GM18907 (cell line): Measurements from ENCODE around the gene LIPI.
A peak's percentile ranks its signal among the peaks of the same experiment; 100 is the strongest.
"Not testable (repeated sequence)": the region's sequence is repeated elsewhere in the genome, so short reads cannot be mapped to it uniquely, and the experiment has no call there.

ENCODE experiments used
- ATAC-seq: cut with Tn5 transposase; IDR thresholded peaks from one replicate; pipeline ENCODE4 v1.9.1; 2021; ENCODE audit warnings: mild to moderate bottlenecking, moderate library complexity; ENCODE audit not compliant: unreplicated experiment

The LIPI gene

GRCh38 chr21:14120091-14120734 lies 90.5 kb downstream of the LIPI start:
- ATAC-seq, result no peak

GRCh38 chr21:14119038-14119437 lies 91.7 kb downstream of the LIPI start:
- no peak for ATAC-seq

GRCh38 chr21:14116080-14116481 lies 94.7 kb downstream of the LIPI start:
- ATAC-seq, result peak; percentile 85

GRCh38 chr21:14115646-14116045 lies 95.1 kb downstream of the LIPI start:
- no peak for ATAC-seq

- ATAC-seq, result no peak
These were observed 96.5 kb downstream of the LIPI start for GRCh38 chr21:14114251-14114650.

GRCh38 chr21:14104564-14104963 lies 106.2 kb downstream of the LIPI start:
- ATAC-seq, result not testable (repeated sequence)

GRCh38 chr21:14099570-14099969 lies 111.2 kb downstream of the LIPI start:
- no peak for ATAC-seq

GRCh38 chr21:14097881-14098499 lies 112.8 kb downstream of the LIPI start:
- no peak for ATAC-seq

GRCh38 chr21:14096577-14096976 lies 114.2 kb downstream of the LIPI start:
- no peak for ATAC-seq

- no peak for ATAC-seq
These were observed 114.6 kb downstream of the LIPI start for GRCh38 chr21:14096172-14096571.

- no peak for ATAC-seq
These were observed 115.7 kb downstream of the LIPI start for GRCh38 chr21:14095056-14095455.

- ATAC-seq, result no peak
These were observed 117.8 kb downstream of the LIPI start for GRCh38 chr21:14092834-14093560.

GRCh38 chr21:14090184-14090583 lies 120.6 kb downstream of the LIPI start:
- not testable (repeated sequence) for ATAC-seq

GRCh38 chr21:14088391-14088790 lies 122.4 kb downstream of the LIPI start:
- ATAC-seq, result no peak

GRCh38 chr21:14086553-14086952 lies 124.2 kb downstream of the LIPI start:
- peak; percentile 64 for ATAC-seq

- no peak for ATAC-seq
These were observed 126.1 kb downstream of the LIPI start for GRCh38 chr21:14084701-14085100.

GRCh38 chr21:14084068-14084501 lies 126.7 kb downstream of the LIPI start:
- no peak for ATAC-seq

GRCh38 chr21:14080764-14081096 lies 130.0 kb downstream of the LIPI start:
- ATAC-seq, result no peak

- ATAC-seq, result no peak
These were observed 130.6 kb downstream of the LIPI start for GRCh38 chr21:14080040-14080763.

GRCh38 chr21:14078746-14079375 lies 131.9 kb downstream of the LIPI start:
- ATAC-seq, result no peak
